ENCODE measurements around the gene CYP20A1. TPM values are rescaled to one million over a fixed set of nuclear protein-coding genes. Genes with fewer than 3 reads are reported as not detected.

The CYP20A1 gene
- total RNA-seq, result 25.7 and 34.5 TPM in 2 replicates

GRCh38 chr2:203238704-203239526, at the start of gene CYP20A1:
Gene CYP20A1 (plus strand): TSS chr2:203239018. CDS start chr2:203239063, 45 bp downstream.

GRCh38 chr2:203327901-203328759, 89.3 kb downstream of the CYP20A1 start, which contains the start of gene ABI2:
Gene ABI2 (plus strand): TSS chr2:203328394. CDS start chr2:203328515, 121 bp downstream.

Other genes starting within 250 kb of the CYP20A1 start
- 15.3 and 27.0 TPM in 2 replicates for gene NBEAL1, start 224.1 kb upstream of the CYP20A1 start, total RNA-seq
- gene ABI2, start 89.4 kb downstream of the CYP20A1 start, total RNA-seq, result 23.6 and 40.0 TPM in 2 replicates